Stimulated activated CD4-positive, alpha-beta T cell treated with anti-CD3 and anti-CD28 coated beads, TNF-alpha, amount 100 ng/mL, for 4 hours (primary cell): Measurements from ENCODE around the gene SOWAHD.
"Not testable (repeated sequence)": the region's sequence is repeated elsewhere in the genome, so short reads cannot be mapped to it uniquely, and the experiment has no call there.

Experiments used
- DNase-seq, 3 experiments: peaks; one replicate each; pipeline ENCODE4 v3.0.0-alpha.2; 2020; ENCODE audit warnings: low read depth in 3 of 3

The SOWAHD gene, protein sequence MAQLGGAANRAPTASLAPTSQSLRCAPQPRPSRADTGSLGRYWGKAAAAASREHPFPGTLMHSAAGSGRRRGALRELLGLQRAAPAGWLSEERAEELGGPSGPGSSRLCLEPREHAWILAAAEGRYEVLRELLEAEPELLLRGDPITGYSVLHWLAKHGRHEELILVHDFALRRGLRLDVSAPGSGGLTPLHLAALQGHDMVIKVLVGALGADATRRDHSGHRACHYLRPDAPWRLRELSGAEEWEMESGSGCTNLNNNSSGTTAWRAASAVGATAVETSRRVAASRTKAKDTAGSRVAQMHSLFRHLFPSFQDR

GRCh38 chrX:119757979-119758730 lies at the start of gene SOWAHD:
Gene SOWAHD (plus strand): TSS chrX:119758588. CDS start chrX:119758668, 80 bp downstream.
- DNase-seq: no peak

DNA sequence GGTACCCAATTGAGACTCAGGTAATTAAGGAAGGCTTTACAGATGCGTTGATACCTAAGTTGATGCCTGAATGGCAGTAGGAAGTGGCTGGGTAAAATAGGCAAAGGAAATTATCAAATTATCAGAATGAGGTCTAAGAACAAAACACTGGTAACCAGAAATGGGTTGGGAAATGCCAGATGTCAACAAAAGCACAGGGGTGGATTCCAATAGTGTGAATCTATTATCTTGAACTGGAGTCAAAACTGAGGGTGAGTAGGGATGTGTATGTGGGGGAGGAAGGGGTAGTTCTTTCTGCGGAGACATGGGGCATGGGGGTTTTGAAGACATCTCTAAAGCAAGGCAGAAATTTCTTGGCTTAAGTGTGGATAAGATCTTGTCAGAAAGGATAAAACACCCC lies 49.5 kb upstream of the SOWAHD start:
- no peak for DNase-seq

DNA sequence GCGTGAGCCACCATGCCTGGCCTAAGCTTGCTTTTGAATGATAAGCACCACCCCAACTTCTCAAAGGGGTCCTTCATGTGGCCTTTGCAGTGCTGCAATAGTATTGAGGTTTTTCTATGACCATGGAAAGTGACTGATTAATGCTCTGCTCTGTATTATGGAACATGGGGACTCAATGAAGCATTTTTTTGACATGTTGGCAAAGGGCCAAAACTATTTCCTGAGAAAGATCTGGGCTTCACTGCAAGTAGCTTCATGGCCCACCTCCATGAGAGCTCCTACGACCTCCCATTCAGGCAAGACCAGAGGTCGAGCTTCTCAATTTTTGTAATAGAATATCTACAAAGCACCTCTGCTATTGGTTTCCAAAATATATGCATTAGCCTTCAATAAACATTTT lies 48.8 kb upstream of the SOWAHD start:
- DNase-seq: no peak

DNA sequence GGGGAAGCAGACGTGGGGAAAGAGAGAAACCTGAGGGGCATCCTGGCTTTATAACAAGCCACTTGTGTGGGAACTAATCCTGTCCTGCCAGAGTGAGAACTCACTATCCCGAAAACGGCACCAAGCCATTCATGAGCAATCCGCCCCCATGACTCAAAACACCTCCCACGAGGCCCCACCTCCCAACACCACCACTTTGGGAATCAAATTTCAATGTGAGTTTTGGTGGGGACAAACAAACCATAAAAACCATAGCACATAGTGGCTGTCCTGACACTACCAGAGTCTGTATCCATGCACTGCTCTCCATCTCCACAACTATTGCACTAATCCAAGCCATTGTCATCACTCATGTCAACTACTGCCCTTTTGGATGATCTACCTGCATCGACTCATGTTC lies 36.9 kb upstream of the SOWAHD start:
- no peak for DNase-seq

DNA sequence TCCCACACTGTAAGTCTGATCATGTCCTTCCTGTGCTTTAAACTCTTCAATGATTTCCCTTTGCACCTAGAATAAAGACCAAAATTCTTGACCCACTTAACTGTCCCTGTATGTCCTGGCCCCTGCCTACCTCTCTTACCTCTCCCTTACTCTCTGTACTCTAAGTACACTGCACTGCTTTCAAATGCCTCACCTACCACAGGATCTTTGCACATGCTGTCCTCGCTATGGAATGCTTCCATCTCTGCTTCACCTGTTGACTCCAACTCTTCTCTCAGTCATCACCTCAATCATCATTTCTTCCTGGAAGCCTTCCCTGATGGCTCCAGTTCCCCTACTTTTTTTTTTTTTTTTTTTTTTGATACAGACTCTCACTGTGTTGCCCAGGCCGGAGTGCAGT lies 36.5 kb upstream of the SOWAHD start:
- no peak for DNase-seq

DNA sequence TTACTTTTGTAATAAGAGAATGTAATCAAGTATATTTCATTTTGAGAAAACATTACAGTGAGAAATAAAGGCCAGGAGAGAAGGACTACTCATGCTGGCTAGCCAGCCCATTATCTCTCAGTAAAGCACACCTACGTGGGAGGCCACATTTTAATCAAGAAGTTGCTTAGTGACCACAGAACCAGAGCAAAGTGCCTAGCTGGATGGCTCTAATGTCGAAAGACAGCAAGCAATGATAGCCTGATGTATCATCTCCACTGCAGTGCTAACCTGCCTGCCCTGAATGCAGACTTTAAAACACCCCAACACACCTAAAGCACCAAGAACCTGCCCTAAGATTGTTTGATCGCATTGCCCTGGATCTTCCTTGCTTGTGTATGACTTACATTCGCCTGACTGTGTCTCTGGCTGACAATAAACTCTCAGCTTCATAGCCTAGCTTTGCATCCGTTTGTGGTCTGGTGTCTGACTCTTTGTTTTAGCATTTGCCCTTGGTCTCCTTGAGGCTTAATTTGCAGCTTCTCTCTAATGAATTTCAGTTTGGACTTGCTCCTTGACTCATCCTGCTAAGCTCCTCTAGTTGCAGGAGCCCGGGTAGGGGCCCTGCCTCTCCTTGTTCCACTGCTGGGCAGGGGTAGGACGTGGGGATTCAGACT lies 31.4 kb upstream of the SOWAHD start:
- DNase-seq: no peak

- no peak for DNase-seq
These were observed 29.9 kb upstream of the SOWAHD start for GRCh38 chrX:119728487-119728886.

DNA sequence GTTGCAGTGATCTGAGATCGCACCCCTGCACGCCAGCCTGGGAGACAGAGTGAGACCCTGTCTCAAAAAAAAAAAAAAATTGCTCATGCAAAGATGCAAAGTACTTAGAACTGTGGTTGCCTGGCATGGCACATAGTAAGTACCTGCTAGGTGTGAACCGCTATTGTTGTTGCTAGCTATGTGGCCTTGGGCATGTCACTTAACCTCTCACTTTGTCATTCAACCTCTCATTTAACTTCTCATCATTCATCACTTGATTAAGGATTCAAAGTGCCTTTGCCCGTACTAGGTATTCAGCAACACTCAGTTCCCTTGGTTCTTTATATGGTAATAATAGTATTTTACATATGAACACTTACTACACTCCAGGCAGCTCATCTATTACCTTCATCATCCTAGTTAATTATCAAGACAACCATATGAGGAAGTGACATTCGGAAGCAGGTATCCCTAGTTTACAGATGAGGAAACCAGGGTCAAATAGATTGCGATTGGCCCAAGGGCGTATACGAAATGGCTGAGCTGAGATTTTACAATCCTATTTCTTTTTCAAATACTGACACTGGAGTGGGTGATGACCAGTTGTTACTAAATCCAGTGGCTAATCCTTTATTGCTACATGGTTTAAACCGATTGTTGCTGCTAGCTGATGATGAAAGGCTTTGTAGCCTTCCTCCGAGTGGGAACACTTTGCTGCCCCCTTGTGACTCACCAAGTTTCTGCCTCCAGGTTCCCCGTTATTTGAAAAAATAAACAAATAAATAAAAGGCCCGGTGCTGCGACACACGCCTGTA lies 28.8 kb upstream of the SOWAHD start:
- peak; percentile 12 to 43 (median 41) for DNase-seq

GRCh38 chrX:119734897-119735339 lies 23.5 kb upstream of the SOWAHD start:
- DNase-seq: no peak

DNA sequence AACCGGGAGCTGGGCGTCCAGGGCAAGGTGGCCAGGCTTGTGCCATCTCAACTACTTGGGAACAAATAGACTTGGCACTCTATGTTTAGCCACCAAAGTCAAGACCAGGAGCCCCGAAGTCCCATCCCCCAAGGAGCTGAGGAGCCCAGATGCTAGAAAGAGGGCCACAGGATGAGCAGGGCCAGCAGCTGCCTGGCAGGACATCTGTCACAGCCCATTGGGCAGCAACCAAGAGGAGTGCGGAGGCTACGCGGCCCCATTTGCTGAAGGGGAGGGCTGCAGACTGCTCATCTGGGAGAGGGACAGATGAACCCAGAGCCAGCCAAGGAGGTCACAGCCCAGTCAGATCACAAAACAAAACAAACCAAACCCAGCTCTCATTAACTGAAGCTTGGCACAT lies 22.9 kb upstream of the SOWAHD start:
- no peak for DNase-seq

DNA sequence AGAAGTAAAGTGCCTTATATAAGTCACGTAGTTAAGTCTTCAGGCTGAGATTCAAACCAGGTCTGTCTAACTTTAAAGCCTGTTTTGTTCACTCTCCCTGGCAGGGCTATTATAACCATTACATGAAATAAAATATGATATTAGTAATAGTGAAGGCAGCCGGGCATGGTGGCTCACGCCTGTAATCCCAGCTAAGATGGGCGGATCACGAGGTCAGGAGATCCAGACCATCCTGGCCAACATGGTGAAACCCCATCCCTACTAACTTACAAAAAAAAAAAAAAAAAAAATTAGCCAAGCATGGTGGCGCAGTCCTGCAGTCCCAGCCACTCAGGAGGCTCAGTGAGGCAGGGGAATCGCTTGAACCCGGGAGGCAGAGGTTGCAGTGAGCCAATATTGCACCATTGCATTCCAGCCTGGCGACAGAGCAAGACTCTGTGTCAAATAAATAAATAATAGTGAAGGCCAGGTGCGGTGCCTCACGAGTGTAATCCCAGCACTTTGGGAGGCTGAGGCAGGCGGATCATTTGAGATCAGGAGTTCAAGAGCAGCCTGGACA lies 22.1 kb upstream of the SOWAHD start:
- DNase-seq: no peak

DNA sequence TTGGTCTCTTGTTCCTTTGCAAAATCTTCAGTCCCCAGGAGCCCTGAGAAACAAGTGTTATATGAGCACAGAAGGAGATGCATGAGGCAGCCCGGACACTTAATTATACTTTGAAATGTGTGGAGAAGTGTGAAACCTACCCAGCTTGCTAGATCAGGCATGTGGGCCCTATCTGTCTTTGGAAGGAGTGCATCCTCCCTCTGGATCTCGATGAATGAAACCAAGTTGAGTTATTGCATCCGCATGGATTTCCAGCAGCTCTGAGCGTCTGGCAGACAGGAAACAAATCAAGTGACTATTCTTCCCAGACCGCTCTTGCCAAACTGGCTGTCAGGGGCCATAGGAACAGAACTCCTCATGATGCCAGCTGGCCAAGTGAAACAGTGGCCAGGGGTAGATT lies 19.6 kb upstream of the SOWAHD start:
- no peak for DNase-seq

DNA sequence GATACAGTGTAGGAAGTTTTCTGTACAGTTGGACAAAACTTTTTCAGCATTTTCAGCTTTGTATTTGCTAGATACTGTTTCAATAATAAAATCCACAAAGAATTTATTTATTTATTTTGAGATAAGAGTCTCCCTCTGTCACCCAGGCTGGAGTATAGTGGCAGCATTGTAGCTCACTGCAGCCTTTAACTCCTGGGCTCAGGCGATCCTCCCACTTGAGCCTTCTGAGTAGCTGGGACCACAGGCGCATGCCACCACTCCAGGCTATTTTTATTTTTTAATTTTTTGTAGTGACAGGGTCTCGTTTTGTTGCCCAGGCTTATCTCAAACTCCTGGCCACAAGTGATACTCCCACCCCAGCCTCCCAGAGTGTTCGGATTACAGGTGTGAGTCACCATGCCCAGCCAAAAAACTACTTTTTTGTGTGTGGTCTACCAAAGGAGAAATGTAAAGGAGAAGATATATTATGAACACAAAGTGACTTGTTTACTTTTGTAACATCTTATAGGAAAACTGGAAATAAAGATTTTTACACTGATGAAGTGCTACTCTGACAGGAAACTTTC lies 13.0 kb upstream of the SOWAHD start:
- no peak for DNase-seq

- DNase-seq: not testable (repeated sequence)
These were observed 8.3 kb upstream of the SOWAHD start for GRCh38 chrX:119750131-119750530.

GRCh38 chrX:119750751-119751150 lies 7.6 kb upstream of the SOWAHD start:
- not testable (repeated sequence) for DNase-seq

GRCh38 chrX:119753001-119753400 lies 5.4 kb upstream of the SOWAHD start:
- no peak for DNase-seq

GRCh38 chrX:119753639-119754257 lies 4.6 kb upstream of the SOWAHD start:
- DNase-seq: peak in 1 of 3 experiments; percentile 17

DNA sequence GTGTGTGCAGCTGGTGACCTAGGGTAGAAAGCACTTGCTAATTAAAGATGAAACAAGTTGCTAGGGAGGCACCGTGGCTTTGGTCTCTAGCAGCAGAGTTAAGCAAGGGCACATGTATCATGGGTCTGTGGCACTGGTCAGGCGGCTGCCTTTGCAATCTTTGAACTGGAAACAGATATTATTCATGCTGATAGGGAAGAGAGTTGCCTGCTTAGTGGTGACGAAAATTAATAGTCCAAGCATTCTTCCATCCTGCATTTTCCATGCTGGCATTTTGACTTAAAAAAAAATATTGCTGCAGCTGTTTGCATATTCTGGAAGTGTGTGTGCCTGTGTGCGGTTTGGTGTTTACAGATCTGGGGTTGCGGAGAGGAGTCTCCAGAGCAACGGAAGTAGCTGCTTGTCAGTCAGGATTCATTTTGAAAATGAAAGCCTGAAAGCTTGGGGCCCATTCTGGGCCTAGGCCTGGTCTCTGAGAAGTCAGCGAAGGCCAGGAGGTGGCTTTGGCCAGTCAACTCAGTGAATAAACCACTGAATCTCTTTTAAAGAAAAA lies 2.3 kb upstream of the SOWAHD start:
- DNase-seq: no peak

- DNase-seq: no peak
These were observed 1.3 kb upstream of the SOWAHD start for GRCh38 chrX:119756926-119757635.

- DNase-seq: no peak
These were observed 776 bp upstream of the SOWAHD start for GRCh38 chrX:119757646-119757978.
